CD14-positive monocyte (primary cell): Measurements from ENCODE around the gene CCDC85C. TPM values are rescaled to one million over a fixed set of nuclear protein-coding genes. Genes with fewer than 3 reads are reported as not detected.
A peak's percentile ranks its signal among the peaks of the same experiment; 100 is the strongest.

Experiments
- DNase-seq, 3 donors: peaks; one replicate each; pipeline ENCODE4 v3.0.0-alpha.2; 2011 to 2022
- H2AFZ ChIP-seq: 2 replicates; pipeline ENCODE4 v1.6.0; 2012; ENCODE audit warnings: mild to moderate bottlenecking, low read depth, low read length, inconsistent platforms; ENCODE audit not compliant: insufficient read depth, poor library complexity, severe bottlenecking
- H3K27ac ChIP-seq, 2 donors: 1 replicate in 1 of 2; 2 replicates in 1 of 2; pipeline ENCODE4 v1.5.1; 2012 to 2013; ENCODE audit warnings: low read length in 2 of 2, control low read depth in 1 of 2, inconsistent platforms in 1 of 2, low read depth in 1 of 2, mild to moderate bottlenecking in 1 of 2
- H3K27me3 ChIP-seq, 2 donors: one replicate each; pipeline versions ENCODE4 v1.6.0 to v1.6.1; 2011 to 2013; ENCODE audit warnings: low read length in 2 of 2; ENCODE audit not compliant: control insufficient read depth in 2 of 2, insufficient read depth in 2 of 2
- H3K36me3 ChIP-seq, 2 donors: replicated peaks in 1 of 2; 1 replicate in 1 of 2; 2 replicates in 1 of 2; pipeline versions ENCODE4 v1.5.1 to v1.6.1; 2012 to 2013; ENCODE audit warnings: low read length in 2 of 2, control low read depth in 1 of 2, inconsistent platforms in 1 of 2, mild to moderate bottlenecking in 1 of 2; ENCODE audit not compliant: insufficient read depth in 2 of 2, control insufficient read depth in 1 of 2
- H3K4me1 ChIP-seq, 2 donors: 1 replicate in 1 of 2; 2 replicates in 1 of 2; pipeline versions ENCODE4 v1.5.1 to v1.6.1; 2012 to 2013; ENCODE audit warnings: low read length in 2 of 2, control low read depth in 1 of 2, inconsistent platforms in 1 of 2, mild to moderate bottlenecking in 1 of 2, moderate library complexity in 1 of 2; ENCODE audit not compliant: insufficient read depth in 2 of 2, control insufficient read depth in 1 of 2
- H3K4me2 ChIP-seq: replicated peaks from 2 replicates; pipeline ENCODE3; 2012; ENCODE audit warnings: low read length, moderate library complexity, mild to moderate bottlenecking; ENCODE audit not compliant: poor library complexity, severe bottlenecking; ENCODE audit errors: extremely low read depth
- H3K4me3 ChIP-seq, 3 experiments: fragments of 200-600 bp in 1 of 3; sonication (generic) in 1 of 3; replicated peaks in 1 of 3; 1 replicate in 2 of 3; 2 replicates in 1 of 3; pipeline ENCODE4 v1.5.1; 2011 to 2013; ENCODE audit warnings: low read length in 3 of 3, mild to moderate bottlenecking in 3 of 3, control low read depth in 2 of 3, low read depth in 2 of 3, inconsistent platforms in 1 of 3, moderate library complexity in 1 of 3
- H3K79me2 ChIP-seq: 2 replicates; pipeline ENCODE4 v1.6.0; 2012; ENCODE audit warnings: mild to moderate bottlenecking, control low read depth, inconsistent platforms, low read length, moderate library complexity; ENCODE audit not compliant: insufficient read depth
- H3K9ac ChIP-seq: 2 replicates; pipeline ENCODE4 v1.6.0; 2017; ENCODE audit warnings: low read length, mild to moderate bottlenecking; ENCODE audit not compliant: insufficient read depth, poor library complexity, severe bottlenecking
- H3K9me3 ChIP-seq, 2 donors: replicated peaks in 1 of 2; 1 replicate in 1 of 2; 2 replicates in 1 of 2; pipeline versions ENCODE4 v1.5.1 to v1.6.1; 2012 to 2013; ENCODE audit warnings: low read length in 2 of 2, control low read depth in 1 of 2; ENCODE audit not compliant: control insufficient read depth in 1 of 2, insufficient read depth in 1 of 2
- H4K20me1 ChIP-seq: 2 replicates; pipeline ENCODE4 v1.6.0; 2012; ENCODE audit warnings: mild to moderate bottlenecking, low read length, control low read depth, moderate library complexity; ENCODE audit not compliant: insufficient read depth
- H3K27ac Mint-ChIP-seq, 7 donors: one replicate each; pipeline ENCODE4 v1.8.0; 2020; ENCODE audit warnings: mild to moderate bottlenecking in 7 of 7, mixed read lengths in 7 of 7, moderate library complexity in 6 of 7, inconsistent platforms in 2 of 7
- H3K27me3 Mint-ChIP-seq, 3 donors: one replicate each; pipeline ENCODE4 v1.8.0; 2021 to 2022; ENCODE audit warnings: low read depth in 3 of 3, mild to moderate bottlenecking in 3 of 3, mixed read lengths in 3 of 3, moderate library complexity in 3 of 3, inconsistent platforms in 1 of 3
- H3K36me3 Mint-ChIP-seq, 2 donors: one replicate each; pipeline ENCODE4 v1.8.0; 2020; ENCODE audit warnings: mixed read lengths in 2 of 2, inconsistent platforms in 1 of 2, mild to moderate bottlenecking in 1 of 2
- H3K4me1 Mint-ChIP-seq: one replicate; pipeline ENCODE4 v1.8.0; 2020; ENCODE audit warnings: mild to moderate bottlenecking, mixed read lengths
- H3K4me3 Mint-ChIP-seq, 2 donors: one replicate each; pipeline ENCODE4 v1.8.0; 2020; ENCODE audit warnings: mild to moderate bottlenecking in 2 of 2, mixed read lengths in 2 of 2, moderate library complexity in 1 of 2
- H3K9me3 Mint-ChIP-seq, 7 donors: one replicate each; pipeline ENCODE4 v1.8.0; 2020 to 2022; ENCODE audit warnings: mixed read lengths in 7 of 7, mild to moderate bottlenecking in 6 of 7, moderate library complexity in 6 of 7, inconsistent platforms in 2 of 7
- WGBS: methylation state at CpG from one replicate; pipeline ENCODE4 v1.1.5; 2013; ENCODE audit warnings: missing lambda C conversion rate; ENCODE audit not compliant: insufficient coverage; 5-methylcytosine and 5-hydroxymethylcytosine counted together
- intact Hi-C, 2 donors: fragments of 100-400 bp; cut with micrococcal nuclease; formaldehyde crosslinking; loops; one replicate each; pipeline versions ENCODE4 v1.15.0 to v1.15.1; 2023
- polyA plus RNA-seq, 3 donors: library from polyadenylated mRNA; depleted of rRNA in 1 of 3; unstranded in 2 of 3; stranded (reverse) in 1 of 3; fragments of 300-500 nt in 2 of 3; fragments of >200 nt in 1 of 3; fragmentation: Illumina TruSeq in 2 of 3; gene quantifications; 1 replicate in 2 of 3; 2 replicates in 1 of 3; pipeline ENCODE4 v1.2.3, GENCODE V29; 2012 to 2021
- TF ChIP-seq, protein P1 (sequence below): fragments of 200-600 bp; IDR thresholded peaks from one replicate; pipeline ENCODE4 v1.8.0; 2022; ENCODE audit warnings: antibody characterized with exemption, mild to moderate bottlenecking

The CCDC85C gene
- polyA plus RNA-seq, 3 donors, result under 0.01 to 0.03 TPM; not detected in 1

DNA sequence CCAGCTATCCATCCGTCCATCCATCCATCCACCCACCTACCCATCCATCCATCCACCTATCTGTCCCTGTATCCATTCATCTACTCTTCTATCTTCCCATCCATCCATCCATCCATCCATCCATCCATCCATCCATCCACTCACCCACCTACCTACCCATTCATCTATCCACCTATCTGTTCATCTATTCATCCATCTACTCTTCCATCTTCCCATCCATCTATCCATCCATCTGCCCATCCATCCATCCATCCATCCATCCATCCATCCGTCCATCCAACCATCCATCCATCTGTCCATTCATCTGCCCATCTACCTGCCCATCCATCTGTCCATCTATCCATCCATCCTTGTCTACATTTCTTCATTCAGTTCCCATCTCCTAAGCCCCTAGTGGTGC, 23.1 kb upstream of the CCDC85C start:
- no peaks in the 10 kb centered on the region for H3K36me3 Mint-ChIP-seq
- no peaks in the 10 kb centered on the region for H3K4me1 Mint-ChIP-seq
- peaks cover 0 to 1% (median 0%) of the 10 kb centered on the region in 7 donors for H3K9me3 Mint-ChIP-seq
- H3K27me3 Mint-ChIP-seq, result peaks cover 8 to 16% (median 10%) of the 10 kb centered on the region in 3 donors
- H3K4me3 Mint-ChIP-seq, result no peak overlapping the region
- Histone ChIP-seq H3K27ac (no peak overlapping the region), H3K27me3 (no peaks in the 10 kb centered on the region), H3K36me3 (no peaks in the 10 kb centered on the region), H3K4me2 (no peak overlapping the region), H3K9me3 (no peaks in the 10 kb centered on the region), H3K79me2 (no peaks in the 10 kb centered on the region), H3K4me3 (no peak overlapping the region), H4K20me1 (no peaks in the 10 kb centered on the region), H2AFZ (no peak overlapping the region), H3K9ac (no peak overlapping the region), H3K4me1 (no peaks in the 10 kb centered on the region)
- no peak for DNase-seq
- peak overlapping the region in 1 of 7 donors; percentile 1 for H3K27ac Mint-ChIP-seq
- intact Hi-C loops, result loop anchor here in 1 of 2 donors (5.0 kb wide), 1 partner anchor 110 kb away; no protein-coding TSS in a partner anchor
- TF ChIP-seq, protein P1, sequence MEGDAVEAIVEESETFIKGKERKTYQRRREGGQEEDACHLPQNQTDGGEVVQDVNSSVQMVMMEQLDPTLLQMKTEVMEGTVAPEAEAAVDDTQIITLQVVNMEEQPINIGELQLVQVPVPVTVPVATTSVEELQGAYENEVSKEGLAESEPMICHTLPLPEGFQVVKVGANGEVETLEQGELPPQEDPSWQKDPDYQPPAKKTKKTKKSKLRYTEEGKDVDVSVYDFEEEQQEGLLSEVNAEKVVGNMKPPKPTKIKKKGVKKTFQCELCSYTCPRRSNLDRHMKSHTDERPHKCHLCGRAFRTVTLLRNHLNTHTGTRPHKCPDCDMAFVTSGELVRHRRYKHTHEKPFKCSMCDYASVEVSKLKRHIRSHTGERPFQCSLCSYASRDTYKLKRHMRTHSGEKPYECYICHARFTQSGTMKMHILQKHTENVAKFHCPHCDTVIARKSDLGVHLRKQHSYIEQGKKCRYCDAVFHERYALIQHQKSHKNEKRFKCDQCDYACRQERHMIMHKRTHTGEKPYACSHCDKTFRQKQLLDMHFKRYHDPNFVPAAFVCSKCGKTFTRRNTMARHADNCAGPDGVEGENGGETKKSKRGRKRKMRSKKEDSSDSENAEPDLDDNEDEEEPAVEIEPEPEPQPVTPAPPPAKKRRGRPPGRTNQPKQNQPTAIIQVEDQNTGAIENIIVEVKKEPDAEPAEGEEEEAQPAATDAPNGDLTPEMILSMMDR, result no peak
- WGBS, result 61% methylated on average over 2 of the region's 2 CpGs

DNA sequence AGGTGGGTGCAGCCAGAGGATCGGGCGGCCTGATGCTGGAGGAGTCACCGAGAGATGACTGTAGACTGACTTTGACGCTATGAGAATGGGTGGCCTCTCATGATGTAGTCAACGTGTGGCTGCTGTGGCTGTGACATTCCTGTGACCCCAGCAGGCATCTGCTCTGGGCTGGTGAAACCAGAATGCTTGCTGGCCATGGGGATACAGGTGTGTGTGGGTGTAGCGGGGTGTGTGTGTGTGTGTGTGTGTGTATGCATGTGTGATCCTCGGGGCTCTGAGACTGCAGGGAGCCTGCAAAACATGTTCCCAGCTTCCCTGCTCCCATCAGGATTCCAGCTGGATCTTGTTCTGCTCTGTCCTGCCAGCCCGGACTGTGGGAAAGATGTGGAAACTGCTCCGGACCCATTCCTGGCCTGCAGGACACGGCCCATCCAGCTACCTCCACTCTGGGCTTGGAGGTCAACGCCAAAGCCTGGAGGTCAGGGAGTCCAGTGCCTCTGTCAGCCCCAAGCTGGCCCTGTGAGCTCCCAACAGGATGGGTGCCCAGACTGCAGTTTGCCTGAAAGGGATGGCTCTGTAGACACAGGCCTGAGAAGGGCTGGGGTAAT, 22.1 kb upstream of the CCDC85C start:
- H3K27me3 Mint-ChIP-seq, result peaks cover 8 to 16% (median 13%) of the 10 kb centered on the region in 3 donors
- H3K36me3 Mint-ChIP-seq, result no peaks in the 10 kb centered on the region
- no peak overlapping the region for H3K27ac Mint-ChIP-seq
- no peaks in the 10 kb centered on the region for H3K4me1 Mint-ChIP-seq
- Histone ChIP-seq H3K36me3 (no peaks in the 10 kb centered on the region), H3K4me1 (no peaks in the 10 kb centered on the region), H3K4me3 (no peak overlapping the region), H3K4me2 (no peak overlapping the region), H4K20me1 (no peaks in the 10 kb centered on the region), H3K27ac (no peak overlapping the region), H3K79me2 (no peaks in the 10 kb centered on the region), H3K9me3 (no peaks in the 10 kb centered on the region), H2AFZ (no peak overlapping the region), H3K9ac (no peak overlapping the region), H3K27me3 (no peaks in the 10 kb centered on the region)
- DNase-seq, result no peak
- H3K9me3 Mint-ChIP-seq, result peaks cover 0 to 1% (median 0%) of the 10 kb centered on the region in 7 donors
- intact Hi-C loops, result loop anchor here in 1 of 2 donors (5.0 kb wide), 1 partner anchor 109 kb away; no protein-coding TSS in a partner anchor
- WGBS, result 91% methylated on average over 11 of the region's 11 CpGs
- TF ChIP-seq, protein P1, result no peak
- H3K4me3 Mint-ChIP-seq, result no peak overlapping the region
